ENCODE measurements around the gene ME3.

ME3 gene

GRCh38 chr11:86447763-86448480 lies 224.5 kb downstream of the ME3 start:
- no peak for TF ChIP-seq CTCF (IDR thresholded peaks at IDR 0.05; ENCODE audit: low read depth, low read length, missing control alignments)

GRCh38 chr11:86446924-86447285 lies 225.5 kb downstream of the ME3 start:
- no peak for TF ChIP-seq CTCF (IDR thresholded peaks at IDR 0.05; ENCODE audit: low read depth, low read length, missing control alignments)
- no peak overlapping the region for H3K4me3 ChIP-seq (ENCODE audit: low read depth, low read length)
- DNase-seq (ENCODE audit: low read depth) = no peak

More at GRCh38 chr11:86447763-86448480, 224.5 kb downstream of the ME3 start:
- no peak for DNase-seq (ENCODE audit: low read depth)
- no peak overlapping the region for H3K4me3 ChIP-seq (ENCODE audit: low read depth, low read length)

- DNase-seq (ENCODE audit: low read depth) = no peak
- TF ChIP-seq CTCF (IDR thresholded peaks at IDR 0.05; ENCODE audit: low read depth, low read length, missing control alignments) = no peak
- H3K4me3 ChIP-seq (ENCODE audit: low read depth, low read length) = no peak overlapping the region
Measured at GRCh38 chr11:86446163-86446923, 226.1 kb downstream of the ME3 start.

GRCh38 chr11:86444981-86445380 lies 227.4 kb downstream of the ME3 start:
- no peak overlapping the region for H3K4me3 ChIP-seq (ENCODE audit: low read depth, low read length)
- no peak for TF ChIP-seq CTCF (IDR thresholded peaks at IDR 0.05; ENCODE audit: low read depth, low read length, missing control alignments)

GRCh38 chr11:86443415-86443814 lies 229.0 kb downstream of the ME3 start:
- TF ChIP-seq CTCF (IDR thresholded peaks at IDR 0.05; ENCODE audit: low read depth, low read length, missing control alignments) = no peak
- no peak overlapping the region for H3K4me3 ChIP-seq (ENCODE audit: low read depth, low read length)
- DNase-seq (ENCODE audit: low read depth) = no peak

More at GRCh38 chr11:86444981-86445380, 227.4 kb downstream of the ME3 start:
- DNase-seq (ENCODE audit: low read depth) = no peak

GRCh38 chr11:86442827-86443226 lies 229.6 kb downstream of the ME3 start:
- TF ChIP-seq CTCF (IDR thresholded peaks at IDR 0.05; ENCODE audit: low read depth, low read length, missing control alignments) = no peak
- H3K4me3 ChIP-seq (ENCODE audit: low read depth, low read length) = no peak overlapping the region
- DNase-seq (ENCODE audit: low read depth) = no peak
